NCI-H2029 treated with DMSO at 0.1 percent for 48 hours (cell line): ENCODE measurements around the gene GSTM5.
A peak's percentile ranks its signal among the peaks of the same experiment; 100 is the strongest.
"Not testable (repeated sequence)": the region's sequence is repeated elsewhere in the genome, so short reads cannot be mapped to it uniquely, and the experiment has no call there.

Source experiments
- DNase-seq: peaks from one replicate; lab custom pipeline; 2025; lab: John Stamatoyannopoulos, UW

GSTM5 gene

DNA sequence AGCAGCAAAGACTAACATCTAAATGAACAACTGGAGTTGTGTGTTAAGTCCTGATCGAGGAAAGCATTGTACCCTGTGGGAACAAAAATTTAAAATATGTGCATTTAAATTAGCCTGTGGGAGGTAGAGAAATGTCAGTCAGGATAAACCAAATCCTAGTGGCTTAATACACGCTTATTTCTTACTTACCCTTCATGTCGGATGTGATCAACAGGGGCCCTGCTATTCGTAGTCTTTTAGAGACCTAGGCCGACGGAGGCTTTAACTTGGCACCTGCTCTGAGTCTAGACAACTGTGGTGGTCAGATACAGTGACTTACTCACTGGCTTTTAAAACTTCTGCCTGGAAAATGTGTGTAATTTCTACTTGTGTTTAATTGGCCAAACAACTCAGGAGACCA is 18.6 kb downstream of the GSTM5 start:
- no peak for DNase-seq

DNA sequence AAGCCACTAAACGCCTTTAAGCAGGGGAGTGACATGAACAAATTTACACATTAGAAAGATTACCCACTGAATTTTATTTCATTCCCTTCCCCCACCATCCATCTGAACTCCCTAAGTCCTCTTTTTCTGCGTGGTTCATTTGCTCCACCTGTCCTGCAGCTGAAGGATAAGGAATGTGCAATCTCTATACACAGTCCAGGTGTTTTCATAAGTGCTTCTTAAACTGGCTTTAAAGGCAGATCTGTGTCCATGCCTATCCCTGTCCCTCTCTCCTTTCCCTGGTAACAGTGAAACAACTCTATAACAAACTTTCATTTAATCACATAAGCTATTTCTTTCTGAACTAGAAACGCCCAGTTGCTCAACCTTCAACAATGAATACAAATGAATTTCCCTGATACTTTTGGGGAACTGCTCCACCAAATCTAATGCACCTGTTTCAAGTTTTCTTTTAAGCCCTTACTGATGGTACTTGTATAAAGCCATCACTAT is 20.4 kb downstream of the GSTM5 start:
- DNase-seq: no peak

DNA sequence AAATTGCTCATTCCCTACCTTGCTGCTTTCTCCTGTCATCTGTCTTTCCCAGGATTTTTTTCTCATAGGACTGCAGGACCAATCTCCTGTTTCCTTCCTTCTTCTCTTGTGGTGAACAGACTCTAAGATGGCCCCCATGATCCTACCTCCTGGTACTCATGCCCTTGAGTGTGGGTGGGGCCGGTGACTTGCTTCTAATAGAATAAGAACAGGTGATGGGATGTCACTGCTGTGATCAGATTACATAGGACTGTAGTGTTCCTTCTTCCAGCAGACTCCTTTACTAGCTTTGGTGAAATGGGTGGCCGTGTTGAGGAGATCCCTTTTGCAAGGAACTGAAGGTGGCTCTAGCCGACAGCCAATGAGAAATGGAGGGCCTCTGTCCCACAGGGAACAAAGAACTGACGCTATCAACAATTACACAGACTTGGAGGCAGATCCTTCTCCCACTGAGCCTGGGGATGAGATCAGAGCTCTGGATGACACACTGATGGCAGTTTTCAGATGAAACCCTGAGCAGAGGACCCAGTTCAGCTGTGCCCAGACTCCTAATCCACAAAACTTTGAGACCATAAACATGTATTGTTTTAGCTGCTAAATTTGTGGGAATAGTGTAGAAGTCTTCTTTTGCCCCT is 21.3 kb downstream of the GSTM5 start:
- no peak for DNase-seq

DNA sequence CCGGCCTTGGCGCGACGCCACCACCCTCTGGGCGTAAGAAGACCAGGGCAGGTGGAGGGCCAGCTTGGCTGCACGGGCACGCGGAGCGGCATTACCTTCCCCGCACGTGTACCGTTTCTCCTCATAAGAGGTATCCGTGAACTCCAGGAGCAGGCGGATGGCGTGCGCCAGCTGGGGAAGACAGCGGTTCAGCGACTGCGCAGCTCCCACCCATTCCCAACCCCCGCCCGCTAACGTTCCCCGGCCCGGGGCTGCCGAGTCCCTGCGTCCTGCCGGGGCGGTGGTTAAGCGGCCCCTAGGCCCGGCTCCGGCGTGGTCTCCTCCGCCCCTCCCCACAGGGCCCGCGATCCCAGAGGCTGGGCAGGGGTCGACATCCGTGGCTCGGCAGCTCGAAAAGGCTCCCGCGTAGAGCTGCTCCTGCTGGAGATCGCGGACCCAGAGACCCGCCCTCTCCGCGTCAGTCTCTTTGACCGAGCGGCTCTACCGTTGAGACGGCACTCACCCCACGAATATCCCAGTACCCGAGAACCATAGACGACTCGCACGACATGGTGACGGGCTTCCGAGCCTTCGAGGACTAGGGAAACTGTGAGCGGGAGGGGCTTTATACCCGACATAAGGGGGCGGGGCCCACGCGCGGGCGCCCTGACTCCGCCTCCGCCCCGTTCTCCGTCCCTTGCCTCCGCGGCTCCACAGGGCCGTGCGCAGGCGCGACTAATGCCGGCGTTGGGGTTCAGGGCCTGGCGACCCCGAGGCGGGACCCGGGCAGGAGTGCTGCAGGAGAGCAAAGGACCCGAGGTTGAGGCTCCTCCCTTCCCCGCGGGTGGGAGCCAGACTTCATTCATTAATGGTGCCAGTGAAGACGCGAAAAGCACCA is 27.9 kb downstream of the GSTM5 start:
- peak; percentile 25 for DNase-seq

DNA sequence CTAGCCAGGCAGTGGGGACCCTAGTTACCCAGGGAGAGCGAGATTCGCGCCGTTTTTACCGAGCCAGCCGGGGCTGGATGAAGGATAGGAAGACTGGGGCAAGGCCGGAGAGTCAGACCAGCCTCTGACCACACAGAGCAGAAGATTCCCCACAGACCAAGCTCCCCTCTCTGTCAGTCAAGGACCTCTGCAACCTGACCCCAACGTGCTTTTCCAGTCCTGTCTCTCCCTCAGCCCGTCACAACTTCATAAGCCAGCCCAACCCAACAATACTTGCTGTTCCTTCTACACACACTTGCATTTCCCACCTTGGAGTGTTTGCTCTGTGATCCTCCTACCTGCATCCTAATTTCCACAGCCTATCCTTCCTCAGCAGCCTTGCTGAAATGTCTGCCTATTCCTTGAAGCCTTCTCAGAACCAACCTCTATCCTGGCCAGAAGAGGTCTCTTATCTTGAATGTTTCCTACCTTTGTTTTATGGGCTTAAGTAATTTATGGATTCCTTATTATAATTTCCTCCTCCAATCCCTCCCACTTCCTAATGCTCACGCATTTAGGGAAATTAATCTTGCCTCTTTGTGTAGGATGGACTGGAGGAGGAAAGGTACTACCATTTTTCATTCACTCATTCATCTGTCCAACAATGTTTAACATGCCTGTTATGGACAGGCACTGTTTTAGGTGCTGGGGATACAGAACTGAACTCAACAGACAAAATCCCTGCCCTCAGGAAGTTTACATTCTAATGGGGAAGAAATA is 28.7 kb downstream of the GSTM5 start, which contains the start of gene GSTM3:
Gene GSTM3 (minus strand): TSS at position 424 of the 759 bp plus-strand sequence. CDS start 751 bp downstream, outside the sequence.
- DNase-seq: no peak

DNA sequence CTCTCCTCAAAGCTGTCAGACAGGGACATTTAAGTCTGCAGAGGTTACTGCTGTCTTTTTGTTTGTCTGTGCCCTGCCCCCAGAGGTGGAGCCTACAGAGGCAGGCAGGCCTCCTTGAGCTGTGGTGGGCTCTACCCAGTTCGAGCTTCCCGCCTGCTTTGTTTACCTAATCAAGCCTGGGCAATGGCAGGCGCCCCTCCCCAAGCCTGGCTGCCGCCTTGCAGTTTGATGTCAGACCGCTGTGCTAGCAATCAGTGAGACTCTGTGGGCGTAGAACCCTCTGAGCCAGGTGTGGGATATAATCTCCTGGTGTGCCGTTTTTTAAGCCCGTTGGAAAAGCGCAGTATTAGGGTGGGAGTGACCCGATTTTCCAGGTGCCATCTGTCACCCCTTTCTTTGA is 36.3 kb downstream of the GSTM5 start:
- DNase-seq: not testable (repeated sequence)

DNA sequence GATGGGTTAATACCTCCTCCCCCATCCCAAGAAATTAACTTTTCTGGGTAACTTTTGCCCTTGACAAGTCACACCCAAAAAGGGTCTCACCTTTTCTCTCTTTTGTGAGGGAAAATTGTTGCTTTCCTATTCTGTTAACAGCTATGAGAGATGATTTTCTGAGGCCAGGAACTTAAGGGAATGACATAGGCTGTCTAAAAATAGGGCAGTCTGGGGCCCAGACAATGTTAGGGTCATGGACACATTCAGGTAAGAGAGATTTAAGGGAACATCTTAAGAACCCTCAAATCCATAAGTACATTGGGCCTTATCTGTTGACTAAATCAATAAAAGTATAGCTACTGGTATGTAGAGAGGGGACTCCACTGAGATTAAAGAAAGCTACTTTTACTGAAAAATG is 37.2 kb downstream of the GSTM5 start:
- no peak for DNase-seq

DNA sequence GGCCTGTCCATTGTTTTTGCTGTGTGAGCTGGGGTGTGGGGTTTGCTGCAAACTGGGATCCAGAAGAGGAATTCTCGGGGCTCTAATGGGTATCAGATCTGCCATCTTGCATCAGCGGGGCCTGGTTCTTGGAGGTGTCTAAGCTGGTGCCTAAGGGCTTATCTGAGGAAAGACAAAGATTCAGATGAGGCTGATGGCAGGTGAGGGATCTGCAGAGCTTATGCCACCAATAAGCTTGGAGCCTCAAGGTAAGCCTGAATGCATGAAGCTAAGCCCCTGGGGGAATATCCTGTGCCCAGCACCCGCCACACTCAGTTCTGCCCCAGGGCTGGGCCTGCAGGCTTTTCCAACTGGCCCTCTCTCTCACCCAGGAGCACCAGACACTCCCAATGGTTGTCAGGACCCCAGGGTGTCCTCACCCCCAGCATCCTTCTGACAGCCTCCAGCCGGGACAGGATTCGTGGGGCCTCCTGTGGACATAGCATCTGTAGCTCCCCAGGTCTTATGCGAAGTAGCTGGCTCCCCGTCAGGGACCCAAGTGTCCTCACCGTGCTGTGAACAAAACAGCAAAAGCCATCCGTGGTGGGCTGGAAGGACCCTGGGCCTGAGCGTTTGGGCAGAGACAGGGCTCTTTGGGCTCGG is 38.3 kb downstream of the GSTM5 start:
- DNase-seq: no peak

DNA sequence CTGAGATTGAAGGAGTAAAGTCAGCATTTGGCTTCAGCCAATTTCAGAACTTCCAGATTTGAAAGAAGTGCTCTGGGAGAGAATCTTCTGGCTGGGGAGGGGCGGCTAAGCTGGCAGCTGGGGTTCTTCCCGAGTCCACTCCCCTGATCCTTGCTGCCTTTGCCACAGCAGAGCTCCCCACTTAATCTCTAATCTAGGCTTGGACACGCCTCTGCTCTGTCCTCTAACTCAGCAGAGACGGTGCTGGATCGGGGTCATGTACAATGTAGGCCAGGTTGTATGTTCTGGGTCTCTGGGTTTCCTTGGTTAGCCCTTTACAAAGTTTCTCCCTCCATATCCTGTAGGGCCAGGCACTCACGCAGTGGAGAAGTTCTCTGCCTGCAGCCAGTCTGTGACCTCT is 38.9 kb downstream of the GSTM5 start:
- no peak for DNase-seq

DNA sequence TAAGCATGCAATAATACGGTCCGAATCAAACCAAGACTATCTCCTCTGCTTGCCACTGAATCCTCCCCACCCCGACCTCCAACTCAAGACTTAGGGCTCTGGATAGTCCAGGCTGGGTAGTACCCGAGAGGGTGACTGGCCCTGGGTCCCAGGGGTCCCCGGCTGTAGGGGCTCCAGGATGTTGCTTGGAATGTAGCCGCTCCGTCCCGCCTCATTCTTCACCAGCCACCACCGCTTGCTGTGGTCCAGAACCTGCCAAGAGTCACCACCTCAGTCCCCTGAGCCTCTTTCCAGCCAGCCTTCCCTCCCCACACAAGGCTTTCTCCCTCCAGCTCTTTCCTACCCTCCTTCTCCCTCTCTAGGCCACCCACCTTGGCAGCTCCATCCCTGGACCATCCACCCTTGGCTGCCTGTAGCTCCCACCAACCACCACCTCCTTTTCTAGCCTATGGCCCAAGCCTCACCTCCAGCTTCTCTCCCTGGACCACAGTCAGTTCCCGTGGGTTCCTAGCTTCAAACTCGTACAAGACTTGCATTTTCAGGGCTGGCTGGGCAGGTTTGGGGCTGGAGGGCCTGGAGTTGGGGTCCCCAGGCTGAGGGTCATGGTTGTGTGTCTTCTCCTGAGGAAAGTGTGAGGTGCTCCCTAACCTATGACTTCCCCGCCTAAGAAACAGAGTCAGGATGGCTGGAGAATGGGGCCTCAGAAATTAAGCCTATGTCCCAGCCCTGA is 39.6 kb downstream of the GSTM5 start:
- DNase-seq: no peak

DNA sequence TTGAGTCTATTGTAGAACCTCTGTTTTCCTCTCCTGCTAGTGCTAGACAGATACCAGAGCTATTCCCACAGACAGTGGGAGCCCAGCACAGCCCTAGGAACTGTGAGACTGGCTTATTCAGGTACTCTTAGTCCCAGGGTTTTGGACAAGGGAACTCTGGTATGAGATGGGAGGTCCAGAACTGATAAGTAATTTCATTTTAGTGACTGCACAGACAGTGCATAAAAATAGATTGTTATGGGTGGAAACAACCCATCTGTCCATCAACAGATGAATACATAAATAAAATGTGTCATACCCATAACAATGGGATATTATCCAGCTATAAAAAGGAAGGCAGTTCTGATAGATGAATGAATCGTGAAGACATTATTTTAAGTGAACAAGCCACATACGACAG is 42.7 kb downstream of the GSTM5 start:
- no peak for DNase-seq

DNA sequence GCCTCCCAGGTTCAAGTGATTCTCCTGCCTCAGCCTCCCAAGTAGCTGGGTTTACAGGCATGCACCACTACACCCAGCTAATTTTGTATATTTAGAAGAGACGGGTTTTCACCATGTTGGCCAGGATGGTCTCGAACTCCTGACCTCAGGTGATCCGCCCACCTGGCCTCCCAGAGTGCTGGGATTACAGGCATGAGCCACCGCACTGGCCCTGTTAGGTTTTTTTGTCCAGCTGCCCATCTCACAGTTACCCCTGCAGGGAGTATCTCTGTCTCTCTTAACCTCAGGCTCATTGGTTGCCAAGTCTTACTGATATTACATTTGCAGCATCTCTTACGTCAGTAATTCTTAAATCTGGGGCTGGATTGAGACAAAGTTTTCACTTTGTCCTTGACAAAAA is 44.3 kb downstream of the GSTM5 start:
- DNase-seq: not testable (repeated sequence)

DNA sequence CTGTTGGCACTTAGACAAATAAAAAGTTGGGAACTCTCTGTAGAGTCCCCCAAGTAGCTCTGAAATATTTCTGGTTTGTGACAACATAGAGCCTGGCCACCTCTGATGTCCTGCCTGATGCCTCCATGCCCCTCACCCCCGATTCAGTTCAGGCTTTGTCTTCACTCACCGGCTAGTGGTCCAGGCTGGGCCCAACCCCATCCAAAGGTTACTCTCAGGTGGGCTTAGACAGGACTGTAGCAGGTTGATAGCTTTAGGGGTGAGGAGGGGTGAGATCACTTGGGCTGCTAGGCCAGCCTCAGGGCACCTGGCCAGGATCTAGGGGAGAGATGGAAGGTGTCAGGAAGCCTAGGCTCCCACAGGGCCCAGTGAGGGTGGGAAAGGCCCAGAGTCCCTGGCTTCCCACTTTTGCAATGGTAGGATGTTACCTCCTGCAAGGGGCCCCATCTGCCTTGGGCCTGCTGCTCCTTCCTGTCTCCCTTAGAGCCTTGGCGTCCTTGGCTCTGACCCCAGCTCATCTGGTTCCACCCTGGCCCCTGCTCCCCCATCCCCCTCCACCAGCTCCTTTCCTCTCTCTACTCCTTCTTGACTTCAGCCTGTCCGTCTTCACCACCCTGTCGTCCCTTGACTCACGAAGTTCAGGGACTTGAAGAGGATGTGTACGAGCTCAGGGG is 44.9 kb downstream of the GSTM5 start:
- no peak for DNase-seq

DNA sequence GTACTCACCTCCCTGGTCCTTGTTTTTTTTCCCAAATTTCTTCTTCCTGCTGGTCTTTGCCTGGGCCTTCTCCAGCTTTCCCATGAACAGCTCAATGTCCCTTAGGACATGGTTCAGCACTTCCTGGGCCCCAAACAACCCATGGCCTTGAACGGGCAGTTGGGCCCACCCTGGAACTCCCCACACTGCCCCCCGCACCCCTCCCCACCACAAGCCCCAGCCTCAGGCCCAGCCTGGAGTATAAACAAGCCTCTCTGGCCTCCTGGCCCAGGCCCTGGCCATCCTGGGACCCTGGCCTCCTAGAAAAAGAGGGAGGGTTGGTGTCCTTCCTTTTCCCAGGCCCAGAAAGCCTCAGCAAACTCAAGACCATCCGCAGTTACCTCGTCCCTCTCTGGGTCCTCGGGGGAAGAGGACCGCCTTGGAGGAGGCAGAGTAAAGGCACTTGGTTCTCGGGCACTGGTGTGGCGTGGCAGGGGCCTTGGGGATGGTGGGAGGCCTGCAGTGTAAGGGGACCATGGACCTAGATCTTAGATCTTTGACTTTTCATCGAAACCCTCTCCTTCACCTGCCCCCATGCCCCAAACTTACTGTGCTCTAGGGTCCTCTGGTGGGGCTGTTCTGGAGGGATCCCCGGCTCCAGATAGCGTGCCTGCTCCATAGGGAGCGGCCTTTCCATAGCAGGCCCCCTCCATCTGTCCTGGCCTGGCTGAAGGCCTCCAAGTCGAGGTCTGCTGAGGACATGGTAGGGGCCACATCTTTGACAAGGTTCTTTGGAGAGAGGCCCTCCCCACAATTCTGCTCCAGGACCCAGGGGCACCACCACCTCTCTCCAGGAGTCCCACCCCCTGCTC is 46.1 kb downstream of the GSTM5 start:
- no peak for DNase-seq

DNA sequence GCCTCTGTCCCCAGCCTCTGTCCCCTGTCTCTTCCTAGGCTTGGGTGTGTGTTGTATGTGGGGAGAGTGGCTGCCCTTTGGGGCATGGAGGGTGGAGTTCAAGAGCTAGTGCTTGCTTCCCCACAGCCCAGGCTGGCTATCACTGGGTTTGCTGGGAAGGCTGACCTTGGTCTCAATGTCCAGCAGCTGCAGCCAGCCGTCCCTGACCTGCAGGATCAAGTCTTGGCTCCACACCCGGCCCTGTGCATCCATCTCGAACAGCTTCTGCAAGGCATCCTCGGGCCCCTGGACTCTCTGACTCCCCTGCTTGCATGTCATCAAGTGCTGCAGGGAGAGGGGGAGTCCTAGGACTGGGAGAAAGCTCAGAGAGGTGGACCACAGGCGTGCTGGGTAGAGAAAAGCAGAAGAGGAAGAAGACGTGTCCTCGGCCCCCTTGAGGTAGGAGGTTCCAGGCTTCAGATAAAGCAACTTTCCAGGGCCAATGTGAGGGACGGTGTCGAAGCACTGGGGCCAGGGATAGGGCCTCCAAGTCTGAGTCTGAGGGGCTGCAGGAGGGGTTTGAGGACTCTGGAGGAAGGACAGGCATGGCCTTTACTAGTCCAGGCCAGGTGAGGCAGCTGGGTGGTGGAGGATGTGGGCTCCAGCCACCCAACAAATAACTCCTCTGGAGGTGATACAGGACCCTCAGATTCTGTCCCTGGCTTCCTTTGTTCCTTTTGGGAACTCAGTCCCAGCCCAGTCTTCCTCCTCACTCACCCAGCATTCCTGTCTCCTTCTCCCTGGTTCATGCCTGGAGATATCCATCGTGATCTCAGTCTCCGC is 47.7 kb downstream of the GSTM5 start:
- no peak for DNase-seq

DNA sequence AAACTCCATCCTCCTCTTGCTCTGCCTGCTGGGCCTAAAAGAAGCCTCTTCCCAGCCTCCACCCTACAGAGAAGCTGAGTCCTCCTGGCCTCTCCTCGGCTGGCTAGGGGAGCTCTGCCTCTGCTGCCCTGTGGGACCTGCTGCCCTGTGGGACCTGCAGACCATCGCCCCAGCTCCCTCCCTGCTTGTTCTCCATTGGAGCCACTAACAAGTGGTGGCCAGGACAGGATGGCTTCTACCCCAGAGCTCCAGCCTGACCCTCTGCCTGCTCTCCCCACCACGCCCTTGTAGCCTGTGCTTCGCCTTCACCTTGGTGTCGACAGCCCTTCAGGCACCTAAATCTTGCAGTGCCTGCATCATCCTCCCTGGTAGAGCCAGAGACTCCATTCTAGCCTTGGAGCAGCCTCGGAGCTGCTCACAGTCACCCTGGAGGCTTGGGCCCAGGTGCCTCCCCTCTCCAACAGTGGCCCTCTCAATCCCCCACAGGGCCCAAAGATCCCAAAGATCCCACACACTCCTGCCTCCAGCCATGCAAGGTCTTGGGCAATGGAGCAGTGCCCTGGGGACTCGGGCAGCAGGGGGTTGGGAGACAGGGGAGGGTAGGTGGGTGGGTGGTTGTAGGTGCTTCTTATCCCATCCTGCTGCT is 48.7 kb downstream of the GSTM5 start:
- DNase-seq: no peak

DNA sequence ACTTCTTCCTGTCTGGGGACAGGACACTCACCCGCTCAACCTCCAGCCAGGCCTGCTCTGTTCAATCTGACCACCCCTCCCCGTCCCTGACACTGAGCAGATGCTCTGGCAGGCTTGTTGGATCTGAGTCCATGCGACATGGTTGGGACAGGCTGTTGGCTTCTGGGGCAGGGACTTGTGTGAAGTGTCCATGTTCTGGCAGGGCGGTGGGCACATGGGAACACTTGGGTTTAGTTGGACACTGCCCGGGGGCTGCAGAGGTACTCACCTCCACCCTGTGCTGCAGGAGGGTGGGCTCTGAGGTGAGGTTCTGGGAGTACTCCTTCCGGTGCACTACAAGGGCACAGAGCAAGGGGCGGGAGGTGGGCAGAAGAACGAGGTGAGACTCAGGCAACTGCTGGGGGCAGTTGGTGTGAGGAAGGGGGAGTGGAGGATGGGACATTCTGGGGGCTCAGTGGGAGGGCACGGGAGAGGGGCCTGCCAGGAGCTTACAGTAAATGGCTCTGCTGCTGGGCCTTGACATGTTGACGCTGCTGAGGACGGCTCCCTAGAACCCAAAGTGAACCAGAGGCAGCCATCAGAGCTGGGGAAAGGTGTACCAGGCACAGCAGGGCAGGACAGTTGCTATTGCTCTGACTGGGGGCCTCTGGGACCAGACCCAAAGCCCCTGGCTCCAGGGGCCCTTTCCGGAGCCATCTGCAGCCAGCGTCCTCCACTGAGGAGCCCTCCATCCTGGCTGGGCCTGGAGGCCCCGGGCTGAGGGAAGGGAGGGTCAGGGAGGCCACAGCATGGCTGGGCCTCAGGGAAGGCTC is 49.4 kb downstream of the GSTM5 start:
- DNase-seq: no peak
